ENCODE measurements around the gene DNAJB7.

DNAJB7 gene

DNA sequence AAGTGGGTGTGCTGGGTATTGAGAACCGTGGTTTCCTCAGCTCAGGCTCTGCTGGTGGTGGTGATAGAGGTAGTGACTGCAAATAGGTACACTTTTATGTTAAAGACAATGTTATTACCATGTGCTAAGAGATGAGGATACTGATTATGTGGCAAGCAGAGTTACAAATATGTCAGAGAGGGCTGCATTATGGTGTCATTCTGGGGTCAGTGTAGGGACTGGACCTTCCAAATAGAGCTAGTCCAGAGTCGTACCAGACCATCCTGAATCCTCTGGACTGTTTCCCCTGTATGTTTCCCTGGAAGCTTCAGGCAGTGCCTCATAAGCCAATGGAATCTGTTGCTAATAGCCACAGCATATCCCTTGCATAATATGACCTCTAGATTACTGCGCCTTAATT lies at the start of gene DNAJB7:
TSS of gene DNAJB7 (minus strand) at position 101 of the 400 bp plus-strand sequence. CDS start 119 bp downstream, outside the sequence.
- POLR2A ChIA-PET: no interaction called here
- DNase-seq (ENCODE audit: extremely low spot score): no peak
- CTCF ChIA-PET: interaction anchor here (0.6 kb wide), 1 partner anchor 1202 kb away, joined by 8 read pairs; no protein-coding TSS in a partner anchor
- TF ChIP-seq ARNT (IDR thresholded peaks at IDR 0.05) (no peak), TARDBP (IDR thresholded peaks at IDR 0.05) (no peak), CTBP1 (IDR thresholded peaks at IDR 0.05; ENCODE audit: borderline replicate concordance) (no peak), BHLHE40 (IDR thresholded peaks at IDR 0.05; ENCODE audit: borderline replicate concordance) (no peak), LEF1 (IDR thresholded peaks at IDR 0.05; ENCODE audit: borderline replicate concordance) (no peak), ZNF384 (IDR thresholded peaks at IDR 0.05) (no peak), SUZ12 (IDR thresholded peaks at IDR 0.05) (no peak), FOXM1 (IDR thresholded peaks at IDR 0.05; ENCODE audit: borderline replicate concordance) (no peak), SP1 (IDR thresholded peaks at IDR 0.05) (no peak)
- TF ChIP-seq, protein P1, sequence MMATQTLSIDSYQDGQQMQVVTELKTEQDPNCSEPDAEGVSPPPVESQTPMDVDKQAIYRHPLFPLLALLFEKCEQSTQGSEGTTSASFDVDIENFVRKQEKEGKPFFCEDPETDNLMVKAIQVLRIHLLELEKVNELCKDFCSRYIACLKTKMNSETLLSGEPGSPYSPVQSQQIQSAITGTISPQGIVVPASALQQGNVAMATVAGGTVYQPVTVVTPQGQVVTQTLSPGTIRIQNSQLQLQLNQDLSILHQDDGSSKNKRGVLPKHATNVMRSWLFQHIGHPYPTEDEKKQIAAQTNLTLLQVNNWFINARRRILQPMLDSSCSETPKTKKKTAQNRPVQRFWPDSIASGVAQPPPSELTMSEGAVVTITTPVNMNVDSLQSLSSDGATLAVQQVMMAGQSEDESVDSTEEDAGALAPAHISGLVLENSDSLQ (IDR thresholded peaks at IDR 0.05): no peak

DNA sequence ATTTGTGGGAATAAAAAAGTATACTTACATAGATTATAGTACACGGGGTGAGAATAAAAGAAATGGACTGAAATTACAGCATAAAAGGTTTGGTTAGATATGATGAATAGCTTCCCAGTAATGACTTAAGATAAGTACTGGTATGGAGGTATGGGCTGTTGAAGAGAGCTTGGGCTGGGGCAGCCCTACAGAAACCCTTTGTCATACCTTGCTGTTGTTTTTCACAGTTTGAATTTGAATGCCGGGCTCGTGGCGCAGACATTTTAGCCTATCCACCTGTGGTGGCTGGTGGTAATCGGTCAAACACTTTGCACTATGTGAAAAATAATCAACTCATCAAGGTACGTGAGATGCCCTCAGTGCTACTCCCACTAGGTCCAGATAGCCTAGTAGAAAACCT lies 47.0 kb upstream of the DNAJB7 start:
- DNase-seq (ENCODE audit: extremely low spot score): no peak
- ChIA-PET CTCF (interaction anchor here (1.1 to 1.6 kb wide), 2 partner anchors 14 to 226 kb away, joined by 3 to 5 read pairs; no protein-coding TSS in a partner anchor), POLR2A (no interaction called here)
- no peak for TF ChIP-seq NFRKB (IDR thresholded peaks at IDR 0.05)
- no peak for TF ChIP-seq FOXK2 (IDR thresholded peaks at IDR 0.05)
- no peak for TF ChIP-seq L3MBTL2 (conservative IDR thresholded peaks at IDR 0.05)
- no peak for TF ChIP-seq ELF4 (IDR thresholded peaks at IDR 0.05)
- TF ChIP-seq, protein P1 (IDR thresholded peaks at IDR 0.05): no peak
- TF ChIP-seq TARDBP (IDR thresholded peaks at IDR 0.05): no peak
- no peak for TF ChIP-seq FOXA1 (IDR thresholded peaks at IDR 0.05)
- no peak for TF ChIP-seq SP1 (IDR thresholded peaks at IDR 0.05)
- no peak for TF ChIP-seq ZNF384 (IDR thresholded peaks at IDR 0.05)
- no peak for TF ChIP-seq BHLHE40 (IDR thresholded peaks at IDR 0.05; ENCODE audit: borderline replicate concordance)

DNA sequence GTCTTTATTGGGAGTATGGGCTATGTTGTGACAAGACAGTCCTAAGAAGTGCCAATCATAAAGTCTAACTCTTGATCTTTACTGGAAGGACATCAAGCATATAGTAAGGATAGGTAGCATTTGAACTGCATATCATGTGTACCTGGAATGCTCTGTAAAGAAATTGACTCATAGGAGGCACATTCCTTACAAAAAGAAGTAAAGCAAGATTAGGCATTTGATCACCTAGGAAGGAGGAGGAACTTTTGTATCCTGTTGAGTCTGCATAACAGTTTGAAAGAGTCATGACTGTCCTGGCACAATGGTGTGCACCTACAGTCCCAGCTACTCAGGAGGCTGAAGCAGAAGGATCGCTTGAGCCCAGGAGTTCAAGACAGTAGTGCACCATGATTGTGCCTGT lies 42.2 kb upstream of the DNAJB7 start:
- ChIA-PET CTCF (no interaction called here), POLR2A (no interaction called here)
- TF ChIP-seq TARDBP (IDR thresholded peaks at IDR 0.05): no peak
- no peak for TF ChIP-seq L3MBTL2 (conservative IDR thresholded peaks at IDR 0.05)
- TF ChIP-seq ARNT (IDR thresholded peaks at IDR 0.05): no peak
- TF ChIP-seq, protein P1 (IDR thresholded peaks at IDR 0.05): no peak
- TF ChIP-seq FOXM1 (IDR thresholded peaks at IDR 0.05; ENCODE audit: borderline replicate concordance): no peak
- no peak for TF ChIP-seq FOXA1 (IDR thresholded peaks at IDR 0.05)
- no peak for TF ChIP-seq CTBP1 (IDR thresholded peaks at IDR 0.05; ENCODE audit: borderline replicate concordance)
- TF ChIP-seq ZNF384 (IDR thresholded peaks at IDR 0.05): no peak
- TF ChIP-seq SUZ12 (IDR thresholded peaks at IDR 0.05): no peak
- TF ChIP-seq LEF1 (IDR thresholded peaks at IDR 0.05; ENCODE audit: borderline replicate concordance): no peak
- no peak for TF ChIP-seq ELF4 (IDR thresholded peaks at IDR 0.05)
- no peak for TF ChIP-seq SP1 (IDR thresholded peaks at IDR 0.05)
- no peak for TF ChIP-seq FOXK2 (IDR thresholded peaks at IDR 0.05)
- no peak for DNase-seq (ENCODE audit: extremely low spot score)

DNA sequence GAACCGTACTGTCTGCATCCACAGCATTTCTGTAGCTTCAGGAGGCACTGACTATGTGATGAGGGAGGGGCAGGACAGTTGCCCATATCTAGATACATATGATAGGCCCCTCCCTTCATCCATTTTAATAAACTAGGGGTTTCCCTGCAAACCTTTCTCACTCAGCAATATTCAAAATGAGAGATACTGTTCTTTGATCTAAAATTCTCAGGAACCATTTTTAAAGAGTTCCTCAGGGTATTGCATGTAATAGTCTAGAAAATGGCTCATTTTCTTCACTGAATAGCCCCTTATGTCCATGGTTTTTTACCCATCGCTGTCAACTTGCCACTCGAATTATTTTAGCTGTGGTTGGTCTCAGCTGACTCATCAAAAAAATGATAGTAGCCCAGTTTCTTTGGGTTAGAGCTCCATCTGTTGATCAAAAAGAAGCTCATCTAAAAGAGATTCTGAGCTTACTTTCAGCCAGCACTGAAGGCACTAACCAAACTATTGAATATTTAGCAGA lies 37.0 kb upstream of the DNAJB7 start:
- peak; percentile 53 for DNase-seq (ENCODE audit: extremely low spot score)
- peak; percentile 53 for TF ChIP-seq ZNF384 (IDR thresholded peaks at IDR 0.05)
- TF ChIP-seq BHLHE40 (IDR thresholded peaks at IDR 0.05; ENCODE audit: borderline replicate concordance): no peak
- TF ChIP-seq, protein P1 (IDR thresholded peaks at IDR 0.05): no peak

DNA sequence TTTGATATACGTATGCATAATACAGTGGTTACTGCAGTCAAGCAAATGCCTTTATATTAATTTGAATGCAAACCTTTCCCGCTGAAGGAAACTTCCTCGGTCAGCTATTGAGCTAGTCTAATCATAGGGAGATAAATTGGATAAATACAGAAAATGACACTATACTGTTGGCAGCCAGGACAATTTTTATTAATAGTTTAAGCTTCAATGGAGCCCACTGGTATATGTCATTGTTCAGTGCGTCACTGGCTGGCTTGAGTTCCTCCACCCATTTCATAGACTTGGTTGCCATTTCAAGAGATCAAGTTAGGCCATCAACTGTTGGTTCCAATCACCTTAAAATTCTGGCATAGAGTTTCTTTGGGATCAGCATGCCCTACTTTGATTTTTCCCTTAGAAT lies 32.5 kb upstream of the DNAJB7 start:
- TF ChIP-seq, protein P1 (IDR thresholded peaks at IDR 0.05): no peak
- no peak for TF ChIP-seq ARNT (IDR thresholded peaks at IDR 0.05)
- TF ChIP-seq FOXM1 (IDR thresholded peaks at IDR 0.05; ENCODE audit: borderline replicate concordance): no peak
- TF ChIP-seq LEF1 (IDR thresholded peaks at IDR 0.05; ENCODE audit: borderline replicate concordance): no peak
- DNase-seq (ENCODE audit: extremely low spot score): no peak
- POLR2A ChIA-PET: no interaction called here
- CTCF ChIA-PET: interaction anchor here (1.3 kb wide), 1 partner anchor 13 kb away, joined by 3 read pairs; no protein-coding TSS in a partner anchor

More for the DNA sequence above, 37.0 kb upstream of the DNAJB7 start:
- POLR2A ChIA-PET: interaction anchor here (0.6 to 1.2 kb wide), 5 partner anchors 42 to 263 kb away, joined by 3 to 6 read pairs (median 3); partner anchors contain the start of genes MRTFA and XPNPEP3
- CTCF ChIA-PET: interaction anchor here (0.6 to 1.5 kb wide), 13 partner anchors 9 to 463 kb away, joined by 3 to 7 read pairs (median 3); no protein-coding TSS in a partner anchor

DNA sequence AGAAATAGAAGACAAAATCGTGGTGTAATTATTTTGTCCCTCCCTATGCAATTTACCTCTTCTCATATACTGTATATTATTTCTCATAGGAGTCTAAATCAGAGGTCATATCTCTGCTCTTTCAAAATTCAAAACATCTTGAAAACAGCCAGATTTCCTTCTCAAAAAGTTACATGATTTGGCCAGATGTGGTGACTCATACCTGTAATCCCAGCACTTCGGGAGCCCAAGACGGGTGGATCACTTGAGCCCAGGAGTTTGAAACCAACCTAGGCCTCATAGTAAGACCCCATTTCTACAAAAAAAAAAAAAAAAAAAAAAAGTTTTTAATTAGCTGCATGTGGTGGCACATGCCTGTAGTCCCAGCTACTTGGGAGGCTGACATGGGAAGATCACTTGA lies 29.0 kb upstream of the DNAJB7 start:
- no peak for DNase-seq (ENCODE audit: extremely low spot score)
- ChIA-PET CTCF (no interaction called here), POLR2A (no interaction called here)
- TF ChIP-seq FOXA1 (IDR thresholded peaks at IDR 0.05): no peak
- TF ChIP-seq FOXK2 (IDR thresholded peaks at IDR 0.05): no peak

All from HEK293T (cell line).